Cardiac ventricle fibroblast (primary cell): Measurements from ENCODE around the gene LINS1. TPM values are rescaled to one million over a fixed set of nuclear protein-coding genes. Genes with fewer than 3 reads are reported as not detected.

Source experiments
- total RNA-seq: library from RNA; depleted of rRNA; stranded (reverse); fragments of >200 nt; gene quantifications from 2 replicates; pipeline ENCODE4 v1.2.3, GENCODE V29; 2015

LINS1 gene
- total RNA-seq = 6.1 and 9.5 TPM in 2 replicates

GRCh38 chr15:100602064-100602822 is at the start of gene LINS1, which contains the start of gene ASB7:
Gene LINS1 (minus strand): TSS chr15:100602184. CDS start chr15:100580842, 21,342 bp downstream.
Gene ASB7 (plus strand): TSS chr15:100602589. CDS start chr15:100612217, 9,628 bp downstream.

GRCh38 chr15:100528833-100529428 is 73.1 kb downstream of the LINS1 start, which contains the start of gene CERS3:
Gene CERS3 (minus strand): TSS chr15:100528950. CDS start chr15:100501849, 27,101 bp downstream.

Other genes starting within 250 kb of the LINS1 start
- gene CERS3, start 73.2 kb downstream of the LINS1 start, total RNA-seq = not detected in 2 replicates
- 9.2 and 9.4 TPM in 2 replicates for gene ASB7, start 405 bp upstream of the LINS1 start, total RNA-seq